ENCODE results near the gene GRID1. TPM values are rescaled to one million over a fixed set of nuclear protein-coding genes. Genes with fewer than 3 reads are reported as not detected.

Gene GRID1
- total and polyA plus RNA-seq, 7 experiments from 2014 or later = not detected

DNA sequence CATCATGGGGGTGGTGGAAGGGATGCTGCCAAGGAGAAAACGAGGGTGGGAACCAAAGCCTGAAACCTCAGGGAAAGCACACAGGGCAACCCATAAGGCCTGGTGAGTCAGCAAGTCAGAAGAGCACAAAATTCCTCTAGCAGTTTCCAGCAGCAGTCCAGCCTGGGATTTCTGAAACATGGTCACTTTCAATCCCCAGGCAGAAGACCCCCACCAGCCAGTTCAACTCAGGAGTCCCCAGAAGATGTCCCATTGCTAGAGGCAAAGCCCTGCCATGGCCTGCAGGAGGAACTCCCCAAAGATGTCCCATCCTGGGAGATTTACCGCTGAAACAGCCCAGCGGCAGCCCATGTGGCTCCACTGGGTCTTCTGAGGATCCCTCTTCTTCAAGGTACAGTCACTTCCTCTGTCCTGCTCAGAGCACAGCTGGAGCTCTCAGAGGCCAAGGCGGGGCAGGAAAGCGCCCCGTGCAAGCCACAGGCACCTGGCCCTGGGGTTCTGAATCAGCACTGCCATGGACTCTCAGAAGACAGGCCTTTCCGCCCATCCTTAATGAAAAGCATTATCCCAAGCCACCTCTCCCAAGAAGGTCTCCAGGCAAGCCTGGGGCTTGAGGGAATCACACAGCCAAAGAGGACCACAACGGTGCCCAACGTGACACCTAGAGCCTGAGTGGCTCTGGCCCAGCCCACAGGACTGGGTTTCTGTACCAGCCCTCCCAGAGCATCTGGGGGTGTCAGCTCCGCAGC is 196.9 kb downstream of the GRID1 start:
- intact Hi-C loops (cut with micrococcal nuclease) = no loop called here
- Histone ChIP-seq H3K27me3 (ENCODE audit: control insufficient read depth in 2 of 2, insufficient read depth in 2 of 2, low read length in 2 of 2) (no peaks in the 10 kb centered on the region), H3K27ac (ENCODE audit: low read depth, low read length) (no peak overlapping the region), H3K9me3 (ENCODE audit: control insufficient read depth in 2 of 3, low read length in 3 of 3) (no peaks in the 10 kb centered on the region), H3K4me1 (ENCODE audit: control insufficient read depth in 2 of 2, insufficient read depth in 2 of 2, low read length in 2 of 2) (no peaks in the 10 kb centered on the region), H3K4me3 (ENCODE audit: low read length) (no peak overlapping the region), H3K36me3 (ENCODE audit: control insufficient read depth in 2 of 3, insufficient read depth in 3 of 3, low read length in 3 of 3) (no peaks in the 10 kb centered on the region)
- ATAC-seq (no peak), DNase-seq (no peak)
- ChIA-PET CTCF (no interaction called here), POLR2A (no interaction called here)
- Mint-ChIP-seq H3K36me3 (no peaks in the 10 kb centered on the region), H3K4me3 (no peak overlapping the region), H3K27me3 (peaks cover 5 to 26% (median 10%) of the 10 kb centered on the region in 5 donors), H3K27ac (no peak overlapping the region), H3K4me1 (peaks cover 0 to 9% (median 0%) of the 10 kb centered on the region in 7 donors), H3K9me3 (peaks cover 0 to 1% (median 0%) of the 10 kb centered on the region in 11 donors)

DNA sequence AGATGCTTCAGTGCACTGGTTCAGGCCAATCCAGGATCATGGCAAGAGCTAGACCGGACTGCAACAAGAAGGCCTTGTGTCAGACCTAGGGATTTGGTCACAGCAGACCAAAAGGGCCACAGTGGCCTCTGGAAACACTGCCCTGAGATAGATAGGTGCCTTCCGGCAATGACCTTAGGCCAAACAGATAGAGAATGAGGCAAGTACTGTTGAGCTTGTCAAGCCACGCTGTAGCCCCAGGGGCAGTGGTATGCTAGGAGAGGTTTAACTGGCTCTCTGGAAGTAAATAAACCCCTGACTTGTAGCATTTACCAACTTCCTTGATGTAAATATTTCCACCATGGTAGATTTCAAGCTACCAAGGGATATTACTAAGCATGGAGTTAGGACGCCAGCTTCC is 197.5 kb downstream of the GRID1 start:
- no peaks in the 10 kb centered on the region for H3K4me1 ChIP-seq (ENCODE audit: control insufficient read depth in 2 of 2, insufficient read depth in 2 of 2, low read length in 2 of 2)
- intact Hi-C loops (cut with micrococcal nuclease) = no loop called here
- DNase-seq = no peak
- H3K4me3 Mint-ChIP-seq = no peak overlapping the region
- H3K27me3 ChIP-seq (ENCODE audit: control insufficient read depth in 2 of 2, insufficient read depth in 2 of 2, low read length in 2 of 2) = no peaks in the 10 kb centered on the region
- H3K4me1 Mint-ChIP-seq = peaks cover 0 to 9% (median 0%) of the 10 kb centered on the region in 7 donors
- ATAC-seq = no peak
- no peaks in the 10 kb centered on the region for H3K9me3 ChIP-seq (ENCODE audit: control insufficient read depth in 2 of 3, low read length in 3 of 3)
- ChIA-PET CTCF (no interaction called here), POLR2A (no interaction called here)
- H3K4me3 ChIP-seq (ENCODE audit: low read length) = no peak overlapping the region
- H3K27me3 Mint-ChIP-seq = peaks cover 5 to 26% (median 10%) of the 10 kb centered on the region in 5 donors
- no peak overlapping the region for H3K27ac ChIP-seq (ENCODE audit: low read depth, low read length)
- H3K27ac Mint-ChIP-seq = no peak overlapping the region
- no peaks in the 10 kb centered on the region for H3K36me3 ChIP-seq (ENCODE audit: control insufficient read depth in 2 of 3, insufficient read depth in 3 of 3, low read length in 3 of 3)
- H3K9me3 Mint-ChIP-seq = peaks cover 0 to 1% (median 0%) of the 10 kb centered on the region in 11 donors
- H3K36me3 Mint-ChIP-seq = no peaks in the 10 kb centered on the region

DNA sequence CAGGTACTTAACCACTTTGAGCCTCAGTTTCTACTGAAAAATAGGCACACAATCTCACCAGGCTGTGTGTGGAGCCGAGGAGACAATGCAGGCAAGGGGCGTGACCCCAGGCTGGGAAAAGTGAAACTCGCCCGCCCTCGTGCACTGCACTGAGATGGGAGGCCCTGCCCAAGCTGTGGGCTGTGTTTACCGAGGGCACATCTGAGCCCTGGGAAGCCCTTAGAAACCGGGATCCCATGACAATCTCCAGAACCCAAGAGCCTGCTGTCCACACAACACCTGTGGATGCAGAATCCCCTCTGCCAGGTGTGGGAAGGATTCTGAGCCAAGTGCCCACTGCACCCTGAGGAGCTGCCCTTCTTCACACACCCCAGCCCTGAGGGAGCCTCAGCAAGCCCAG is 198.3 kb downstream of the GRID1 start:
- H3K4me1 ChIP-seq (ENCODE audit: control insufficient read depth in 2 of 2, insufficient read depth in 2 of 2, low read length in 2 of 2) = no peaks in the 10 kb centered on the region
- intact Hi-C loops (cut with micrococcal nuclease) = no loop called here
- no peaks in the 10 kb centered on the region for H3K36me3 ChIP-seq (ENCODE audit: control insufficient read depth in 2 of 3, insufficient read depth in 3 of 3, low read length in 3 of 3)
- ATAC-seq (no peak), DNase-seq (no peak)
- H3K9me3 ChIP-seq (ENCODE audit: control insufficient read depth in 2 of 3, low read length in 3 of 3) = no peaks in the 10 kb centered on the region
- no peak overlapping the region for H3K4me3 ChIP-seq (ENCODE audit: low read length)
- Mint-ChIP-seq H3K9me3 (peaks cover 0 to 1% (median 0%) of the 10 kb centered on the region in 11 donors), H3K36me3 (no peaks in the 10 kb centered on the region), H3K4me1 (peaks cover 0 to 9% (median 0%) of the 10 kb centered on the region in 7 donors), H3K27ac (no peak overlapping the region), H3K4me3 (no peak overlapping the region), H3K27me3 (peaks cover 5 to 26% (median 10%) of the 10 kb centered on the region in 5 donors)
- H3K27me3 ChIP-seq (ENCODE audit: control insufficient read depth in 2 of 2, insufficient read depth in 2 of 2, low read length in 2 of 2) = no peaks in the 10 kb centered on the region
- ChIA-PET CTCF (no interaction called here), POLR2A (no interaction called here)
- H3K27ac ChIP-seq (ENCODE audit: low read depth, low read length) = no peak overlapping the region

DNA sequence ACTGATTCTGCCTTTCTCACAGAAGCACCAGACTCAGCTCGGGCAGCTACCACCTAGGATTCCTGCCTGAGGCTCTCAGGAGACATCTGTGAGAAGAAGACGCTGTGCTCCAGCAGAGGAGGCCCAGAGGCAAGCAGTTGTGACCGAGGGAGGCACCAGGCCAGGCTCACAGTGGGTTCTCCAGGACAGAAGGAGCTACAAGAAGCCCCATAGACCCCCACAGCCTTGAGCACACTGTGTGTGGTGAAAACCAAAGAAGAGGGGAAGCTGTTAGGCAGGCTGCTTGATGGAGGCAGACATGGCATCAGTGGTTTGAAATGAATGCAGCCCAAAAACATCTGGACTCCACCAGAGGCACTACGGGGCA is 198.8 kb downstream of the GRID1 start:
- H3K27me3 ChIP-seq (ENCODE audit: control insufficient read depth in 2 of 2, insufficient read depth in 2 of 2, low read length in 2 of 2) = no peaks in the 10 kb centered on the region
- DNase-seq (no peak), ATAC-seq (no peak)
- Mint-ChIP-seq H3K27me3 (peaks cover under 1 to 22% (median 10%) of the 10 kb centered on the region in 5 donors), H3K4me1 (peaks cover 0 to 9% (median 0%) of the 10 kb centered on the region in 7 donors), H3K36me3 (no peaks in the 10 kb centered on the region), H3K27ac (no peak overlapping the region), H3K9me3 (peaks cover 0 to 1% (median 0%) of the 10 kb centered on the region in 11 donors), H3K4me3 (no peak overlapping the region)
- CTCF ChIA-PET = no interaction called here
- no peaks in the 10 kb centered on the region for H3K9me3 ChIP-seq (ENCODE audit: control insufficient read depth in 2 of 3, low read length in 3 of 3)
- no peaks in the 10 kb centered on the region for H3K4me1 ChIP-seq (ENCODE audit: control insufficient read depth in 2 of 2, insufficient read depth in 2 of 2, low read length in 2 of 2)
- POLR2A ChIA-PET = no interaction called here
- H3K4me3 ChIP-seq (ENCODE audit: low read length) = no peak overlapping the region
- H3K27ac ChIP-seq (ENCODE audit: low read depth, low read length) = no peak overlapping the region
- intact Hi-C loops (cut with micrococcal nuclease) = no loop called here
- no peaks in the 10 kb centered on the region for H3K36me3 ChIP-seq (ENCODE audit: control insufficient read depth in 2 of 3, insufficient read depth in 3 of 3, low read length in 3 of 3)

DNA sequence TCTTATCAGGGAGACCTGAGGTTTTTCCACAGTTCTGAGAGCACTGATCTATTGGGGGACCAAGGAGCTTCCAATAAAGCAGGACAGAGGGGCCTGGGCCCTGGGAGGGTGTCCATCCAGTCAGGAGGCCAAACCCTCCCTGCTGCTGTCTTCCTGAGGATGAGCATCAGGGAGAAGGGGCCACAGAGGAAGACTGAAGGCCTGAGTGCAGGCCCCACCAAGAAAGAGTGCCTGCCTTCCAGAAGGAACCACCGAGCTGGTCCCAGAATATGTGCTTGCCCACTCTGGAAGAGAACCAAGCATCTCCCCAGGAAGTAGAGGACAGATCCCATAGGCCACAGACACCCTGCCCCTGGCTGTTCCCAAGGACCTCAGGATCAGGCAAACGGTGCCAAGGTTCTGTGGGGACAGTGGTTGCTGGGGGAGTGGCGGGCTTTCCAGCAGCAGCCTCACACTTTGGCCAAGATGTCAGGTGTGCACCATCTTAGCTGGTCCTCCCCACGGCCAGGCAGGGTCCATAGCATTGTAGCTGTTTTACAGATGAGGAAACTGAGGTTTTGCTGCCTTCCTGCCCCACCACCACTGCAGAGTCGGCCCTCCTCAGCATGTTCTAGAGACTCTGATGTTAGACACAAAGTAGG is 199.4 kb downstream of the GRID1 start:
- intact Hi-C loops (cut with micrococcal nuclease) = no loop called here
- DNase-seq (no peak), ATAC-seq (no peak)
- Mint-ChIP-seq H3K9me3 (no peaks in the 10 kb centered on the region), H3K27me3 (peaks cover 0 to 22% (median 10%) of the 10 kb centered on the region in 5 donors), H3K4me3 (no peak overlapping the region), H3K27ac (no peak overlapping the region), H3K4me1 (peaks cover 0 to 9% (median 0%) of the 10 kb centered on the region in 7 donors), H3K36me3 (no peaks in the 10 kb centered on the region)
- Histone ChIP-seq H3K36me3 (ENCODE audit: control insufficient read depth in 2 of 3, insufficient read depth in 3 of 3, low read length in 3 of 3) (no peaks in the 10 kb centered on the region), H3K4me3 (ENCODE audit: low read length) (no peak overlapping the region), H3K27ac (ENCODE audit: low read depth, low read length) (no peak overlapping the region), H3K4me1 (ENCODE audit: control insufficient read depth in 2 of 2, insufficient read depth in 2 of 2, low read length in 2 of 2) (no peaks in the 10 kb centered on the region), H3K9me3 (ENCODE audit: control insufficient read depth in 2 of 3, low read length in 3 of 3) (no peaks in the 10 kb centered on the region), H3K27me3 (ENCODE audit: control insufficient read depth in 2 of 2, insufficient read depth in 2 of 2, low read length in 2 of 2) (no peaks in the 10 kb centered on the region)
- CTCF ChIA-PET = no interaction called here
- POLR2A ChIA-PET = no interaction called here

DNA sequence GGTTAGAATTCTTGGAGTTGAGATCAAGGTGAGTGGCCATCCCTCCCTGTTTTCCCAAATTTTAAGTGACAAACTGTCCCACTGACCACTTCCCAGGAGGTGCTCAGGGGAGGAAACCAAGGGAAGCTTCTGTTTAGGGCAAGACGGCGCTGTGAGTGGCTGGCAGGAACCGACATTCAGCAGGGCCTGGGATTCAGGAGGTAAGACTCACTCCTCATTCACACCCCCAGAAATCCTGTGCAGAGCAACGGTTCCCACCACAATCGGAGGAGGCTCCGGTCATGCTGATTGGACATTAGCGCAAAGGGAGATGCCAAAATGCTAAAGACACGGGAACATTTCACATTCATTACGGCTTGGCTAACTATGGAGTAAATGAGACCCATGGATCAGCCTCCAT is 200.9 kb downstream of the GRID1 start:
- no peaks in the 10 kb centered on the region for H3K9me3 ChIP-seq (ENCODE audit: control insufficient read depth in 2 of 3, low read length in 3 of 3)
- H3K27ac ChIP-seq (ENCODE audit: low read depth, low read length) = no peak overlapping the region
- Mint-ChIP-seq H3K27ac (no peak overlapping the region), H3K36me3 (no peaks in the 10 kb centered on the region), H3K4me3 (no peak overlapping the region), H3K27me3 (peaks cover 0 to 11% (median 2%) of the 10 kb centered on the region in 5 donors), H3K4me1 (peaks cover 0 to 3% (median 0%) of the 10 kb centered on the region in 7 donors), H3K9me3 (no peaks in the 10 kb centered on the region)
- no peak overlapping the region for H3K4me3 ChIP-seq (ENCODE audit: low read length)
- intact Hi-C loops (cut with micrococcal nuclease) = no loop called here
- no peaks in the 10 kb centered on the region for H3K36me3 ChIP-seq (ENCODE audit: control insufficient read depth in 2 of 3, insufficient read depth in 3 of 3, low read length in 3 of 3)
- H3K27me3 ChIP-seq (ENCODE audit: control insufficient read depth in 2 of 2, insufficient read depth in 2 of 2, low read length in 2 of 2) = no peaks in the 10 kb centered on the region
- ChIA-PET CTCF (no interaction called here), POLR2A (no interaction called here)
- no peaks in the 10 kb centered on the region for H3K4me1 ChIP-seq (ENCODE audit: control insufficient read depth in 2 of 2, insufficient read depth in 2 of 2, low read length in 2 of 2)
- DNase-seq (no peak), ATAC-seq (no peak)
